IMR-90 (cell line): ENCODE results near the gene SF3B2. TPM values are rescaled to one million over a fixed set of nuclear protein-coding genes. Genes with fewer than 3 reads are reported as not detected.

Experiments used
- ATAC-seq: fragments of 200-7000 bp; cut with Tn5 transposase; 2 replicates; pipeline ENCODE4 v1.9.1; 2020; ENCODE audit warnings: low read depth, mild to moderate bottlenecking, moderate library complexity
- BruUV-seq: library from RNA; stranded (reverse); fragments of 400-500 nt; replicated peaks from 2 replicates; lab custom pipeline; 2021; lab: Mats Ljungman, UMichigan
- CTCF ChIA-PET: fragments of 300-600 bp; formaldehyde crosslinking; extraction: SDS; loops from one replicate; lab custom pipeline; 2021; ENCODE audit warnings: antibody characterized with exemption; lab: Yijun Ruan, JAX
- POLR2A ChIA-PET: fragments of 300-600 bp; sonication (Branson Sonifier 250); formaldehyde crosslinking; loops from one replicate; lab custom pipeline; 2022; ENCODE audit warnings: antibody characterized with exemption; ENCODE audit not compliant: unreplicated experiment; lab: Charles Lee
- DNase-seq: peaks from one replicate; pipeline ENCODE4 v3.0.0; 2013
- H2AFZ ChIP-seq: replicated peaks from 2 replicates; pipeline ENCODE3; 2013; ENCODE audit warnings: low read length, mild to moderate bottlenecking; ENCODE audit not compliant: poor library complexity
- H2AK5ac ChIP-seq: 2 replicates; pipeline ENCODE4 v1.6.1; 2013; ENCODE audit warnings: low read depth, low read length, inconsistent platforms
- H2AK9ac ChIP-seq: replicated peaks from 2 replicates; pipeline ENCODE3; 2013; ENCODE audit warnings: mild to moderate bottlenecking, low read depth, low read length, moderate library complexity; ENCODE audit not compliant: poor library complexity
- H2BK120ac ChIP-seq: 2 replicates; pipeline ENCODE4 v1.6.1; 2013; ENCODE audit warnings: low read depth, low read length, inconsistent platforms
- H2BK15ac ChIP-seq: 3 replicates; pipeline ENCODE4 v1.6.1; 2013; ENCODE audit warnings: low read depth, low read length, inconsistent platforms
- H2BK20ac ChIP-seq: 2 replicates; pipeline ENCODE4 v1.6.1; 2013; ENCODE audit warnings: low read depth, mild to moderate bottlenecking, inconsistent platforms, low read length, moderate library complexity
- H2BK5ac ChIP-seq: 2 replicates; pipeline ENCODE4 v1.6.1; 2013; ENCODE audit warnings: mild to moderate bottlenecking, low read depth, low read length, inconsistent platforms; ENCODE audit not compliant: poor library complexity, severe bottlenecking
- H3K14ac ChIP-seq: replicated peaks from 2 replicates; pipeline ENCODE4 v1.6.1; 2013; ENCODE audit warnings: low read depth, low read length, inconsistent platforms
- H3K18ac ChIP-seq: 2 replicates; pipeline ENCODE4 v1.6.1; 2013; ENCODE audit warnings: low read depth, low read length, control low read depth
- H3K23ac ChIP-seq: 2 replicates; pipeline ENCODE4 v1.6.1; 2013; ENCODE audit warnings: low read depth, low read length, inconsistent platforms
- H3K27ac ChIP-seq: 2 replicates; pipeline ENCODE4 v1.5.1; 2013; ENCODE audit warnings: mild to moderate bottlenecking, control low read depth, low read length; ENCODE audit not compliant: insufficient read depth
- H3K27me3 ChIP-seq: 2 replicates; pipeline ENCODE4 v1.6.1; 2013; ENCODE audit warnings: low read length; ENCODE audit not compliant: control insufficient read depth, insufficient read depth
- H3K36me3 ChIP-seq: 2 replicates; pipeline ENCODE4 v1.6.1; 2013; ENCODE audit warnings: low read length, mixed read lengths; ENCODE audit not compliant: control insufficient read depth, insufficient read depth
- H3K4ac ChIP-seq: 2 replicates; pipeline ENCODE4 v1.6.1; 2013; ENCODE audit warnings: low read depth, low read length, inconsistent platforms
- H3K4me1 ChIP-seq: 2 replicates; pipeline ENCODE4 v1.6.1; 2013; ENCODE audit warnings: low read length, mixed read lengths; ENCODE audit not compliant: control insufficient read depth, insufficient read depth
- H3K4me2 ChIP-seq: 2 replicates; pipeline ENCODE4 v1.6.1; 2013; ENCODE audit warnings: low read depth, mild to moderate bottlenecking, control low read depth, low read length, moderate library complexity
- H3K4me3 ChIP-seq: 2 replicates; pipeline ENCODE4 v1.5.1; 2013; ENCODE audit warnings: low read depth, mild to moderate bottlenecking, control low read depth, low read length, moderate library complexity; ENCODE audit not compliant: insufficient read depth
- H3K56ac ChIP-seq: 2 replicates; pipeline ENCODE4 v1.6.1; 2013; ENCODE audit warnings: low read length, inconsistent platforms; ENCODE audit not compliant: insufficient read depth; ENCODE audit errors: extremely low read depth
- H3K79me1 ChIP-seq, 2 experiments: 2 replicates each; pipeline ENCODE4 v1.6.1; 2013; ENCODE audit warnings: low read length in 2 of 2, inconsistent platforms in 1 of 2, low read depth in 1 of 2
- H3K9ac ChIP-seq: 2 replicates; pipeline ENCODE4 v1.6.1; 2013; ENCODE audit warnings: low read depth, low read length, control low read depth
- H3K9me1 ChIP-seq: 2 replicates; pipeline ENCODE4 v1.6.1; 2013; ENCODE audit warnings: low read length, inconsistent platforms; ENCODE audit not compliant: insufficient read depth
- H3K9me3 ChIP-seq: 2 replicates; pipeline ENCODE4 v1.6.1; 2013; ENCODE audit warnings: low read length; ENCODE audit not compliant: control insufficient read depth, insufficient read depth
- H4K20me1 ChIP-seq: 2 replicates; pipeline ENCODE4 v1.6.1; 2013; ENCODE audit warnings: low read length, inconsistent platforms; ENCODE audit not compliant: insufficient read depth
- H4K5ac ChIP-seq: 2 replicates; pipeline ENCODE4 v1.6.1; 2013; ENCODE audit warnings: mild to moderate bottlenecking, low read depth, low read length, control low read depth
- H4K8ac ChIP-seq, 2 experiments: 2 replicates each; pipeline ENCODE4 v1.6.1; 2013; ENCODE audit warnings: low read depth in 2 of 2, low read length in 2 of 2, control low read depth in 1 of 2, inconsistent platforms in 1 of 2
- H4K91ac ChIP-seq: 2 replicates; pipeline ENCODE4 v1.6.1; 2013; ENCODE audit warnings: low read depth, low read length, inconsistent platforms; ENCODE audit not compliant: insufficient read depth
- BHLHE40 ChIP-seq: fragments of 150-350 bp; IDR thresholded peaks from 2 replicates; pipeline ENCODE4 v1.6.1; 2016; ENCODE audit warnings: mild to moderate bottlenecking, low read depth, low read length
- CEBPB ChIP-seq: IDR thresholded peaks from 2 replicates; pipeline ENCODE4 v1.6.1; 2012; ENCODE audit warnings: low read depth, low read length, improper control_type of control experiment
- CHD1 ChIP-seq: IDR thresholded peaks from 2 replicates; pipeline ENCODE4 v1.6.1; 2012; ENCODE audit warnings: low read depth, low read length, improper control_type of control experiment
- CTCF ChIP-seq: conservative IDR thresholded peaks from 2 replicates; pipeline ENCODE4 v1.5.1; 2012; ENCODE audit warnings: mild to moderate bottlenecking, low read depth, low read length, improper control_type of control experiment
- ELK1 ChIP-seq: fragments of 150-350 bp; IDR thresholded peaks from 2 replicates; pipeline ENCODE4 v1.6.1; 2016; ENCODE audit warnings: low read depth, mild to moderate bottlenecking, low read length, moderate library complexity, borderline replicate concordance
- FOS ChIP-seq: fragments of 150-350 bp; IDR thresholded peaks from 2 replicates; pipeline ENCODE4 v1.6.1; 2016; ENCODE audit warnings: low read depth, low read length
- MAFK ChIP-seq: IDR thresholded peaks from 2 replicates; pipeline ENCODE4 v1.6.1; 2012; ENCODE audit warnings: low read depth, low read length, improper control_type of control experiment
- MAZ ChIP-seq: IDR thresholded peaks from 2 replicates; pipeline ENCODE4 v1.6.1; 2012; ENCODE audit warnings: low read depth, mild to moderate bottlenecking, low read length, improper control_type of control experiment, moderate library complexity, borderline replicate concordance
- MXI1 ChIP-seq: IDR thresholded peaks from 2 replicates; pipeline ENCODE4 v1.6.1; 2012; ENCODE audit warnings: low read depth, mild to moderate bottlenecking, low read length, moderate library complexity, borderline replicate concordance
- NFE2L2 ChIP-seq: fragments of 150-350 bp; IDR thresholded peaks from 2 replicates; pipeline ENCODE4 v1.6.1; 2016; ENCODE audit warnings: low read depth, mild to moderate bottlenecking, low read length
- POLR2A ChIP-seq: IDR thresholded peaks from 2 replicates; pipeline ENCODE4 v1.6.1; 2012; ENCODE audit warnings: mild to moderate bottlenecking, low read depth, low read length
- RAD21 ChIP-seq: IDR thresholded peaks from 2 replicates; pipeline ENCODE4 v1.6.1; 2012; ENCODE audit warnings: low read length, improper control_type of control experiment
- RCOR1 ChIP-seq: IDR thresholded peaks from 2 replicates; pipeline ENCODE4 v1.6.1; 2012; ENCODE audit warnings: mild to moderate bottlenecking, low read length, improper control_type of control experiment; ENCODE audit not compliant: insufficient replicate concordance
- RFX5 ChIP-seq: IDR thresholded peaks from 2 replicates; pipeline ENCODE4 v1.8.0; 2012; ENCODE audit warnings: low read depth, mild to moderate bottlenecking, low read length, moderate library complexity
- SMC3 ChIP-seq: fragments of 150-350 bp; IDR thresholded peaks from 2 replicates; pipeline ENCODE4 v1.6.1; 2016; ENCODE audit warnings: low read depth, mild to moderate bottlenecking, antibody characterized with exemption, low read length, moderate library complexity
- USF2 ChIP-seq: fragments of 150-350 bp; IDR thresholded peaks from 2 replicates; pipeline ENCODE4 v1.6.1; 2017; ENCODE audit warnings: mild to moderate bottlenecking, antibody characterized with exemption, low read length, low read depth
- WGBS, 2 experiments: methylation state at CpG; one replicate each; pipeline versions ENCODE4 v1.1.5 to v1.1.7; 2013; ENCODE audit warnings: missing lambda C conversion rate in 2 of 2; ENCODE audit not compliant: insufficient read length in 1 of 2; ENCODE audit errors: extremely low coverage in 2 of 2; 5-methylcytosine and 5-hydroxymethylcytosine counted together
- dilution Hi-C: fragments of 300-500 bp; cut with HindIII; formaldehyde crosslinking; loops from one replicate; pipeline ENCODE4 v1.14.3; 2018; ENCODE audit warnings: low sequenced_read_pairs; ENCODE audit not compliant: unreplicated experiment
- in situ Hi-C: fragments of 300-500 bp; cut with MboI; formaldehyde crosslinking; loops from 3 replicates; pipeline ENCODE4 v1.14.3; 2019; ENCODE audit warnings: low sequenced_read_pairs, inconsistent platforms, mixed read lengths
- intact Hi-C: fragments of 100-400 bp; cut with micrococcal nuclease; formaldehyde crosslinking; loops from 2 replicates; pipeline ENCODE4 v1.10.0; 2022
- polyA plus RNA-seq, 3 experiments: library from polyadenylated mRNA; depleted of rRNA; stranded (reverse); fragments of >200 nt; gene quantifications; 2 replicates each; pipeline ENCODE4 v1.2.3, GENCODE V29; 2012; ENCODE audit warnings: low replicate concordance in 1 of 3
- total RNA-seq: library from RNA; depleted of rRNA; stranded (reverse); fragments of >200 nt; gene quantifications from 2 replicates; pipeline ENCODE4 v1.2.3, GENCODE V29; 2012

Gene SF3B2
- total and polyA plus RNA-seq, 2 of the 4 experiments (the other 2 are of a cell fraction) = 120 to 122 TPM

GRCh38 chr11:66075273-66075672 is 23.1 kb downstream of the SF3B2 start:
- Histone ChIP-seq H3K4me2 (no peak overlapping the region), H3K4me3 (no peak overlapping the region), H3K18ac (no peak overlapping the region), H3K36me3 (peaks cover 12% of the 10 kb centered on the region), H3K9me1 (peaks cover 16% of the 10 kb centered on the region), H3K9me3 (no peaks in the 10 kb centered on the region), H3K27ac (no peak overlapping the region), H2BK120ac (no peak overlapping the region), H2BK15ac (no peak overlapping the region), H3K27me3 (no peaks in the 10 kb centered on the region), H3K14ac (no peak overlapping the region), H4K8ac (no peak overlapping the region), H4K91ac (no peak overlapping the region), H3K4me1 (peaks cover 8% of the 10 kb centered on the region), H2BK20ac (no peak overlapping the region), H3K4ac (no peak overlapping the region), H3K79me1 (peaks cover 37 to 74% of the 10 kb centered on the region in 2 experiments), H3K23ac (no peak overlapping the region), H3K9ac (no peak overlapping the region), H4K5ac (no peak overlapping the region), H2AK9ac (no peak overlapping the region), H4K20me1 (peaks cover 47% of the 10 kb centered on the region), H2AK5ac (no peak overlapping the region), H3K56ac (no peak overlapping the region), H2AFZ (no peak overlapping the region), H2BK5ac (no peak overlapping the region)
- no TSS peak for BruUV-seq
- intact Hi-C loops = no loop called here
- POLR2A ChIA-PET = no interaction called here
- in situ Hi-C loops = no loop called here
- DNase-seq = no peak
- CTCF ChIA-PET = no interaction called here
- dilution Hi-C loops = no loop called here
- ATAC-seq = no peak
- TF ChIP-seq MAFK (no peak), USF2 (no peak), MAZ (no peak), POLR2A (no peak), FOS (no peak), CHD1 (no peak), BHLHE40 (no peak), RFX5 (no peak), CEBPB (no peak), NFE2L2 (no peak), RCOR1 (no peak), MXI1 (no peak), CTCF (no peak), SMC3 (no peak), RAD21 (no peak), ELK1 (no peak)
- WGBS, 2 experiments = no CpG with 5 or more reads among the region's 4 CpGs
